ENCODE results near the gene SLC6A12.

GRCh38 chr12:196436-196835, 17.5 kb downstream of the SLC6A12 start:
- TF ChIP-seq CTCF (IDR thresholded peaks at IDR 0.05) (no peak), POLR2AphosphoS5 (IDR thresholded peaks at IDR 0.05; ENCODE audit: low read depth, low read length) (no peak)
